GM21576 (cell line): ENCODE results near the gene BNC2.

Experiments used
- ATAC-seq: cut with Tn5 transposase; IDR thresholded peaks from one replicate; pipeline ENCODE4 v1.9.1; 2021; ENCODE audit warnings: mild to moderate bottlenecking, moderate library complexity; ENCODE audit not compliant: unreplicated experiment

BNC2 gene

GRCh38 chr9:16612627-16613026 is 257.8 kb downstream of the BNC2 start:
- no peak for ATAC-seq

DNA sequence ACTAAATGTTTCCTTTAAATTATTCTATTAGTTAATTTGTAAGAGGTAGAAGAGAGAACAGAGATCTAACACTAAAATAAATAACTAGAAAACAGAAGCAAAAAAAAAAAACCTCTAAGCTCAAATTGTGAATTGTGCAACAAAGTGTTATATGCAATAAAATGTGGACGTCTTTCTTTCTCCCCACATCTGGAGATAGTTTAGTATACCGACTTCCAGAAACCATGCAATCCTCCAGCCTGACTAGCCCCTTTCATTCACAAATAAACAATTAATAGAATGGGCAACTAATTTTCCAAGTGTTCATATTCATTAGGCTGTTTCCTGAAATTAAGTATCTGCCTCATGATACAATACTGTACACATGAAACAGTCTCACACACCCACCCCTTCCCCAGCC is 258.5 kb downstream of the BNC2 start:
- ATAC-seq = no peak

GRCh38 chr9:16611001-16611400 is 259.5 kb downstream of the BNC2 start:
- no peak for ATAC-seq

- ATAC-seq = no peak
These were observed 259.9 kb downstream of the BNC2 start for GRCh38 chr9:16610538-16610937.

GRCh38 chr9:16608906-16609305 is 261.6 kb downstream of the BNC2 start:
- no peak for ATAC-seq

GRCh38 chr9:16602494-16602893 is 268.0 kb downstream of the BNC2 start:
- ATAC-seq = no peak

DNA sequence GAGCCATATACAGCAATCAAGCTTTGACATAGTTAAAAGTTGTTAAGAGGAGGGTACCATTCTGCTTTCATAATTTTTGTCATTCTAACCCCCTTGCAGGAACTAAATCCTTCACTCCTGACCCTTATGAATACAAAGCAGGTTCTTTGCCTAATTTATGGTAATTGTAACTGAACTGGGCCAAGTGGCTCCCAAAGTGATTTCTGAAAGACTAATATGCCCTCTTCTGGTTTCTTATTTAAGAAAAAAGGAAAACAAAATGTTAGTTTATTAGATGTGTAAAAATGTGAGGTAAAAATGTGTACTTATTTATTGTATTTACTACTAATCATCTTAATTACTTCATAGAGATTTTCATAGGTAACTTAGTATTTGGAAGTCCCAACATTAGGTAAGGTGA is 268.5 kb downstream of the BNC2 start:
- no peak for ATAC-seq

GRCh38 chr9:16598316-16598715 is 272.2 kb downstream of the BNC2 start:
- ATAC-seq = no peak

GRCh38 chr9:16597136-16597535 is 273.3 kb downstream of the BNC2 start:
- ATAC-seq = no peak

DNA sequence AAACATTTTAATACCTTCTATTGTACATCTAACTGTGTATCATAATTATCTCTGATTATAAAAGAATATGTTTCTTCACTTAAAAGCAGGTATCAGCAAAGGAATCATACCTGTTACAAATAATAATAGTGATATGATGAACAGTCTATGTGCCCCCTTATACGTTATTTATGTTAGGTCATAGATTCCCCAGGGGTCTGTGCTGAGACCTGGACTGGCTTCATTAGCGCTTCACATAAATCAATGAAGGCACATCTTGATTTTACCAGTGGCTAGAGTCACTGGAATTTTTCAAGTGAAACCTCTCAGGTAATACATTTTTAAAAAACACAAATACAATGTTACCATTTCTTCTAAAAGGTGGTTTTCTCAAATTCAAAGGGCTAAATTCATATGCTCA is 275.2 kb downstream of the BNC2 start:
- no peak for ATAC-seq

DNA sequence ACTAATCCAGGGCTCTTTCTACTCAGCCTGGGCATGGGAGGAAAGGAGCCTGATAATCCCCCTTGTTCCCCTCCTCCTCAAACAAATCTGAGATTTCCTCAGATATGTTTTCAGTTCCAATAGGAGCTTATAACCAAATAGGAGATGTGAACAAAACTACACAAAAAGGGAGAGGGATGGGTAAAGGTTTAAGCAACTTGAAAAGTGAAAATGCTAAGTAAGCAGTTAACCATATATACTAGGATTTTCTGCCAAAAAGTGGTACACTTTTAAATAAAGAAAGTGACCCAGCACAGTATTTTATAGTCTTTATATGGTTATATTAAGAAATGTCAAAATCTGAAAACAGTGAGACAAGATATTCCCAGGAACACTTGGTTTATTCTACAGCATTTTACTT is 275.7 kb downstream of the BNC2 start:
- no peak for ATAC-seq

DNA sequence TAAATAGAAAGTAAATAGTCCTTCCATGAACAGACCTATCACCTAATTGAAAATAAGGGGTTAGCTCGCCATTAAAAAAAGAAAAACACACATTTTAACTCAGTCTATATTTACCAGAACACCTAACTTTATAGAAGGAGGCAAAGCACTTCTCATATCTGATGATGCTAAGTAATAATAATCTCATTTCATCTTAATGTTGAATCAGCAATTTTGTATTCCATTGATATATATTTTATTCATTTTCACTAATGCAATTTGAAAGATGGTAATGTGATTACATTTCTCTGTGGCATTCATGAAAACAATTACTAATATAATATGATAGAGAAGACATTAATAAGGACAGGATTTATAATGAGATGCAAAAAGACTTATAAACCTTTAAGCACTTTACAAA is 276.7 kb downstream of the BNC2 start:
- ATAC-seq = no peak

DNA sequence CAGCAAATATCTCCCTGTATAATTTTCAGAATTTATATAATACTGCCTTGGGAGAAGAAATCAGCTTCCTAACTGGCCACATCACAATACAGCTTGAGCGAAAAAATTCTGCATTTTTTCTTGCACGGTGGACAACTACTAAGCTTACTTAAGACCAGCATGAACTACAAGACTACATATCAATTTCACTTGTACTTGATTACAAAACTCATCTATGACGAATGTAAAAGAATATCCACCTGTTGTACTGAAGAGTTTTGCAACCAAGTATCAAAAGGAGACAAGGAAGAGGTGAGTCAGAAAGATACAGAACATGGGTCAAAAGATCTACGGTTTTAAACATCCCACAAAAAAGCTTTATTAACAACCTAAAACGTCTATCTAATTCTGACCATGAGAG is 279.4 kb downstream of the BNC2 start:
- ATAC-seq = no peak

DNA sequence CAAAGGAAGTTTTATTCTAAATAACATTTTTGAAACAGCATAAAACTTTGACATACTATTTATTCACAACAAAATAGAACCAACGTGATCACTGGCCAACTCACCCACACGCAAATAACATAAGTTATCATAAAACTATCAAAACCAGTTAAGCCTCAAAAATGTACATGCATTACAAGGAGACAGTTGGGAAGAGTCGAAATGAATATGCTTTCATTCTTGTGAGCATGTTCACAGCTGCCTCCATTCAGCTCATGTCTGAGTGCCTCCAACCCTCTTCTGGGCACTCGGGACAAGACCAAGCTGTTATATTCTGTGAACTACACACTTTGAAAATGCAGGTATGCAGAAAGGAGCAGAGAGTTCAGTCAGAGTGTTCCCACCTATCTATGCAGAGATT is 284.9 kb downstream of the BNC2 start:
- ATAC-seq = no peak

- ATAC-seq = no peak
These were observed 290.5 kb downstream of the BNC2 start for GRCh38 chr9:16579872-16580432.

DNA sequence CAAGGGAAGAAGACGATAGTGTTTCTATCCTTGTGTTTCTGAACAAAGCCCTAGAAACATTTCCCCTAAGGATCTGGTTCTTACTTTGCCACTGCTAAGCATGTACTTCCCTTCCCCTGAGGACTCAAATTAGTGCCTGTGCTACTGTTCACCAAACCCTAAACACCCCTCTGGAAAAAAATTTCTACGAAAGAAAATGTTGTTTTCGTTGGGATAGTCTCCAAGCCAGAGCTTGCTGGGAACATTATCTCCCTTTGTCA is 294.6 kb downstream of the BNC2 start:
- no peak for ATAC-seq

DNA sequence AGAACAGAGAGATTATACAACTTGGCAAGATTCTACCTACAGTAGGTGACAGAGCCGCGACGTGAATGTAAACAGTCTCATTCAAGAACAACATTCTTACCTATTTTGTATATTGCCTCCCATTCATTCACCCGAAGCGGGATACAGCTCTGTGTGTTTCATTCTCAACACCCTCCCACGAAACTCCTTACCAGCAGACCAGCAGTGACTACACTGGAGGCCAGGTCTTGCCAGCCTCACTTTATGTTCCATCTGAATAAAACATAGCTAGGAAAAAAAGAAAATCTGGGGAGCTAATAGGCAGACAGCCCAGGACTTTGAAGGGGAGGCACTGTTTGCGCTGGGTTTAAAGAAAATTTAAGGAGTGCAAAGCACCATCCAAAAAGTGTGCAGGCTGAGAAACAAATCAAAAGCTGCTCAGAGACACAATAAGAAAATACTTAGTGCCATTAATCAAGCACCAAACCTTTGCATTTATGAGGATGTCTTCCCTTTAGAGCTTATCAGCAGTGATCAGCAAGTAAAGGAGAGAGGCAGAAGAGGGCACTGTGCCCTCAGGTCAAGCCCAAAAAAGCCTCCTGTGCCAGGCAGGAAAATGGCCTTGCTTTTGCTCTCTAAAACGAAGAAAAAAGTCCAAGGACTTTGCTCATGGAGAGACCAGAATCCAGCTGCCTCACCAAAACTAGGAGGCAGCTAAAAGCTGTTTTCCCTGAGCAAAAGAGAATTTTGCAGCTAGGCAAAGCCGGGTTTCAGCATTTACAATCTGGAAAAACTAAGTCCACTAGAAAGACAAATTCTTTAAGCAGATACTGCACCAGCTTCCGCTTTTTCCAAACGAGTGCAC is 295.1 kb downstream of the BNC2 start:
- no peak for ATAC-seq

DNA sequence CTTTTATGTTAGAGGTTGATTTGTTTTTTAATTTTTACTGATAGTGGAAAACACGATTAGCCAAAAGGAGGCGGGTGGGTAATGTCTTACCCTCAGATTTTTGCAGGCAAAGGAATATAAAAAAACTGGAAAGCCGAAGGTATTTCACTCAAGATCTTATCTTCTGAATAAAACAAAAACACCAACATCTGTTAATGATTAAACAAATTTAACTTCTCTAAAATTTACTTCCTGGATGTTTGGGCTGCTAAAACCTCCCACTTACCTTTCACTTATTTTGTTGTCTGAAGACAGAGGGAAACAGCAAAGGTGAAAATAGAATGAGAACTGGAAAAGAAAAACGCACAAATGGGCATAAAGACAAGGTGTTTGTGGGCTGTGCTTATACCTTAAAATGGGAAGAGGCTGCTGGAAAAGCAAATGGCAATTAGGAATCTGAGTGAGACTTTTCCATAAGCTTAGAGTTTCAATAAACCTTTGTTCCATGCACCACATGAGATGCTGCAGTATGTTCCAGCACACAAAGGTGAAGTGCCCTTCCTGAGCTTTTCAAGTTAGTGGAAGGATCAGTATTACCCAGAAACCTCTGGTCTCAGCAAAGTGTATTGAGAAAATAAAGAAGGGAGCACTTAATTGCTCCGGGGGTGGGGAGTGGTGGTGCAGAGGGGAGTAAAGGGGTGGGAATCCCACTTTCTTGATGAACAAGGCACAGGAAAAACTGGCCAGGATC is 298.3 kb downstream of the BNC2 start:
- no peak for ATAC-seq

DNA sequence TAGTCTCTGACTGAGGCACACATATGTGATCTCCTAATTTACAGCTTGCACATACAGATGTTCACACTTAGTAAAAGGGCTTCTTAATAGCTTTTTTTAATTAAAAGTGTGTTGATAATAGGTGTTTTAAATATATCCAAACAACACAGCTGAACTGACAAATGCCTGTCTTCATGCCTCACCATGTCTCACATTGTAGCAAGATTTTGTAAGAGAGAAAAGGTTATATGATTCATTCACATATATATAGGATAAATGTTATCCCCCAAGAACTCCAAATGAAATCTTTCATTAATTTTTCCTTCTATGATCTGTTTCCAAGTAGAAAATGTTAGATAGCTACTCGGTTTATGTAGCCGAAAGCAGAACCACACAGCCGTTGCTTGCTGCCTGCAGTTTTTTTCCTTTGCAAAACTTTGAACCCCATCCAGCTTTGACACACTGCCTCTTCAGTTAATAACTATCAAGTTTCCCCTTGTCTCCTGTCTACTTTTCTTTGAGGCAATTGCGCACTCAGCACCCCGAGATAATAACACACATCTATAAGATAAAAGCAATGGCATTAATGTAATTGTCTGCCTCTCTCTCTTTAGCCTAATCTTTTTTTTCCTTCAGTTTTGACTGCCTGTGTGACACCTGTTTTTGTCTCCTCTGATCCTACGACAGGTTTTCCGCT is 299.2 kb downstream of the BNC2 start:
- no peak for ATAC-seq

DNA sequence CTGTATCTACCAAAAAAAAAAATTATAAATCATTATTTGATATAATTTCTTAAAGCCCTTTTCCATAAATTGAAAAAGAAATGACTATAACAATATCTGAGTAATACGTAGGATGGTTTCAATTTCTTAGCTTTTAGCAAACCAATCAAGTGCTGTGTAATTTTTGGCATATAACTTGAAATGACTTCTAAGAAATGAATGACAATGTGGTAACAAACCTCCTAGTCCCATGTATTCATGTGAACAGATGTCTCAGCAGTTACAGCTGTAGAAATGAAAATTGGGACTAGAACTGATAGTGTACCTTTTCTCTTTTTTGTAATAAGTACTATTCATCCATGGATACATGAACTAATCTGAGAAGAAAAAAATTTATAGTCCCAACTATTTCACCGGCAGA is 307.0 kb downstream of the BNC2 start:
- ATAC-seq = no peak

DNA sequence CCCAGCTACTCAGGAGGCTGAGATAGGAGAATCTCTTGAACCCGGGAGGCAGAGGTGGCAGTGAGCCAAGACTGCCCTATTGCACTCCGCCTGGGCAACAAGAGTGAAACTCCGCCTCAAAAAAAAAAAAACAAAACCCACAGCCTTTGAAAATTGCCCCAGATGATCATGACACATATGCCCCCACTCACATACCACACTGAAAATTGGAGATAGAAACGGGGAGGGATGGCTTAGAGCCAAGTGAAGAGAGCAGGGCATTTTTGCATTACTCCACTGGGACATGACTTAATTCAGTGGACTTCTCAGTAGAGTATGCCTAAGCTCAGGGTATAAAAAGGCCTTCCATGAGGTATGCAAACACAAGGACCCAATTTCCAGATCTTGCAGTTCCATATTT is 309.3 kb downstream of the BNC2 start:
- no peak for ATAC-seq
